ENCODE results near the gene GNE.
"Not testable (repeated sequence)": the region's sequence is repeated elsewhere in the genome, so short reads cannot be mapped to it uniquely, and the experiment has no call there.

The GNE gene

GRCh38 chr9:36273354-36273753 is 15.1 kb upstream of the GNE start:
- DNase-seq (ENCODE audit: low read depth in 3 of 3) = not testable (repeated sequence)

DNA sequence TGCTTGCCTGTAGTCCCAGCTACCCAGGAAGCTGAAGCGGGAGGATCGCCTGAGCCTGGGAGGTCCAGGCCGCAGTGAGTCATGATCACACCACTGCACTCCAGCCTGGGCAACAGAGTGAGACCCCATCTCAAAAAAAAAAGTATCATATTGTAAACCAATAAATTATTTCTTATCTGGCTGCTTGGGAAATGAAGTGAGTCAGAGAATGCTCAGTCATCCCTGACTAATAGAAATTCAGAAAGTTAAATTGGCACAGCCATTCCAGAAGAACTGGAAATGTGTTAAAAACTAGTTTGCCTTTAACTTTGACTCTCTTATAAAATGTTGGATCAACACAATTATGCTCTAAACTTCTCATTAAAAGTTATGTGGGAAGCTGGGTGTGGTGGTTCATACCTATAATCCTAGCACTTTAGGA is 9.8 kb upstream of the GNE start:
- no peak for DNase-seq (ENCODE audit: low read depth in 3 of 3)

GRCh38 chr9:36264896-36265295 is 6.6 kb upstream of the GNE start:
- DNase-seq (ENCODE audit: low read depth in 3 of 3) = no peak

DNA sequence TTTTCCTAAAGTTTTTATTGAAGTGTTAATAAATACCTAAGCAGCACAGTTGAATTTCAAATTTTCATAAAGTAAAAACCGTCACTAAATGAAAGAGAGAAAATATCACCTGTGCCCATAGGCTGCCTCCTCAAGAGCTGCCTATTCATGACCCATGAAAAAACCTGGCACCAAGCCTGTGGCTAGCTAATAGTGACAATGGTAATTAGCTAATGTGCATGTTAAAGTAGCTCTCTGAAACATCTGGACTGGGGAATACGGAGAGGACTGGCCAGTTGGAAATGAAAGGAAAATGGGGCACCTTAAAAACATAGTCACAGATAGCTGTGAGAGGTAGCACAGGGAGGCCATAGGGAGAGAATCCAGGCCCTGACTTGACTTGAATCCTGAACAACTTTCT is 5.4 kb upstream of the GNE start:
- no peak for DNase-seq (ENCODE audit: low read depth in 3 of 3)

GRCh38 chr9:36258996-36259533 is 817 bp upstream of the GNE start:
- no peak for DNase-seq (ENCODE audit: low read depth in 3 of 3)

GRCh38 chr9:36251428-36251827 is 6.8 kb downstream of the GNE start:
- no peak for DNase-seq (ENCODE audit: low read depth in 3 of 3)

DNA sequence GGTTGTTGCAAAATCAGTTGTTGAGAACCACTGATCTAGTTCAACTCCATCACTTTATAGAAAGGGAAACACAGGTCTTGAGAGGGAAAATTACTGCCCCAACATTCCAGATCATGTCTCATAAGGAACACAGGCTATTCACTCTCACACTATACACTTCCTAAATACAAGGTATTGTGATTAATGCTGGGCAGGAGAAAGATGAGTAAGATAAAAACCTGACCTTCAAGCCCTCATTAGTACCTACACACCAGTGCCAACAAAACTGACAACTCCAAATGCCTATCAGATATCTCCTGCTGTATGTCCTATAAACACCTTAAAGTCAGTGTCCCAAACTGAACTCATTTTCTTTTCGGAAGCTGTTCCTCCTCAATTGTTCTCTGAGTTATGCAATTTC is 8.2 kb downstream of the GNE start:
- DNase-seq (ENCODE audit: low read depth in 3 of 3) = no peak

DNA sequence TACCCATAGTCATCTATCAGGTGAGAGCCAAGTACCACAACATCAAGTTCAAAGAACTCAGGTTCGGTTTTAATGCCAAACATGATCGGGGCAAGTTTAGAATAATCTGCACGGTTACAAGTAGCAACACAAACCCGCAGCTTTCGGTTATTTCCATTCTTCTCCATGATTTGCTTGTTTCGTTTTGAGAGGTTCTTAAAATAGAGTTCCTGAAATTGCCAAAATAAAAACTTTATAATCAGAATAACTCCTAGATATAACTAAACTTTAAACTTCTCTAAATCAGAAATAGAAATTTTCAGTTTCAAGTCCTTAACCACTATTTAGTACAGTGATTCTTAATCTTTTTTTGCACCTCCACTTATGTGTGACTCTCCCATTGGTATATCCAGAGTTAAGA is 9.1 kb downstream of the GNE start:
- no peak for DNase-seq (ENCODE audit: low read depth in 3 of 3)

- not testable (repeated sequence) for DNase-seq (ENCODE audit: low read depth in 3 of 3)
These were observed 10.2 kb downstream of the GNE start for GRCh38 chr9:36248061-36248460.

DNA sequence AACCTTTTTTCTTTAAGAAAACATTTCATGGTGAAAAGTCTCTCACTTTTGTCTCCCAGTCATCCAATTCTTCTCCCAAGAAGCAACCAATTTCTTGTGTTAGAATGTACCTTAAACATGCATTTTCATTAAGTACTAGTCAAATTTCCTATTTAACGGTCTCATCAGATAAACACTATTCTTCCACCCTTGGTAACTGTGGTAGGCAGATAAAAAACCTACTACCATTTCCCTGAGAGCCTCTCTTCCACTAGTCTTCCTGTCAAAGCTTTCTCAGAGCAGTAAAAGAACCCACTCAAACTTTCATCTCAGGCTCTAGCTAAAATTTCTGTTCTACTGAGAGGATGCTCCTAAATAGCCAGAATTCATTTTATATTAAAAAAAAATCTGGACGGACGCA is 10.9 kb downstream of the GNE start:
- DNase-seq (ENCODE audit: low read depth in 3 of 3) = no peak

DNA sequence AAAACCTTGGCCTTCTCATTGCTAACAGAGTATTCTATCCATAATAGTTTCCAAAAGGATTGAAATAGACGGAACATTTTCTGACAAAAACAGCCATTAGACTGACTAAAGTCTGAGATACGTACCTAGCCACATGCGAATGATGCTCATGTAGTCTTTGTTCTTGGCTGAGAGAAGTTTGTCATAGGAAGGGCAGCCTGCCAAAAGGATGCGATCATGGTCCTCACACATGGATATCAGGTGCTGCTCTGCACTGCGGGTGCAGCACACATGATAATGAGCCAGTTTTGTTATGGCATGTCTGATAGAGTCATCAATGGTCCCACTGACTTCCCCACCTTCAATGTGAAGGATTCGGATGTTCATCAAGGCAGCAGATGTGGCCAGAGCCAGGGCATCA is 12.3 kb downstream of the GNE start:
- DNase-seq (ENCODE audit: low read depth in 3 of 3) = no peak

DNA sequence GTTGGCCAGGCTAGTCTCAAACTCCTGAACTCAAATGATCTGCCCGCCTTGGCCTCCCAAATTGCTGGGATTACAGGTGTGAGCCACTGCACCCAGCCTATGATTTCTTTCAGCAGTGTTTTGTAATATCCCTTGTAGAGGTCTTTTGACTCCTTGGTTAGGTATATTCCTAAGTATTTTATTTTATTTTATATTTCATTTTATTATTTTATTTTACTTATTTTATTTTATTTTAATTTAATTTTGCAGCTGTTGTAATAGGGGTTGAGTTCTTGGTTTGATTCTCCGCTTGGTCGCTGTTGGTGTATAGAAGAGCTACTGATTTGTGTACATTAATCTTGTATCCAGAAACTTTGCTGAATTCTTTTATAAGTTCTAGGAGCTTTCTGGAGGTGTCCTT is 18.6 kb downstream of the GNE start:
- not testable (repeated sequence) for DNase-seq (ENCODE audit: low read depth in 3 of 3)

- not testable (repeated sequence) for DNase-seq (ENCODE audit: low read depth in 3 of 3)
These were observed 19.0 kb downstream of the GNE start for GRCh38 chr9:36239205-36239604.

- DNase-seq (ENCODE audit: low read depth in 3 of 3) = no peak
These were observed 21.0 kb downstream of the GNE start for GRCh38 chr9:36237230-36237629.

DNA sequence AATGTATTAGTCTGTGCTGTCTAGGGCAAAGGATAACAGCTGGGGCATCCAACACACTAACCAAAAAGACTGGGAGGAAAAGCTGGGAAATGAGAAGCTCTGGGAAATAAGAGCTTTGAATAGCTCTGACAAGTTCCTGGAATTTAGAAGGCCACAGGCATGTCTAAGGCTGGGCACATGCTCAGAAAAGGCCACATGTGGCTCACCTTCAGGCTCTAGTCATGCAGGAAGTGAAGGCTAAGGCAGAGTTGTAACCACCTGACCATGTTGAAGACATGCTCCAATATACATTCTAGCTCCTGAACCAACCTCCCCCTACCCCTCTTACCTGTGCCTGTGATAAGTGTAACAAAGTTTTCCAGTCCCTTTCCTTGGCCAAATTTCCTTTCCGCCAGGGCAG is 35.8 kb downstream of the GNE start:
- no peak for DNase-seq (ENCODE audit: low read depth in 3 of 3)

GRCh38 chr9:36221667-36222066 is 36.6 kb downstream of the GNE start:
- no peak for DNase-seq (ENCODE audit: low read depth in 3 of 3)

GRCh38 chr9:36218411-36218901 is 39.8 kb downstream of the GNE start:
- no peak for DNase-seq (ENCODE audit: low read depth in 3 of 3)

GRCh38 chr9:36218011-36218410 is 40.2 kb downstream of the GNE start:
- DNase-seq (ENCODE audit: low read depth in 3 of 3) = no peak

- no peak for DNase-seq (ENCODE audit: low read depth in 3 of 3)
These were observed 40.8 kb downstream of the GNE start for GRCh38 chr9:36217256-36217968.

- no peak for DNase-seq (ENCODE audit: low read depth in 3 of 3)
These were observed 43.7 kb downstream of the GNE start for GRCh38 chr9:36214571-36214970.

DNA sequence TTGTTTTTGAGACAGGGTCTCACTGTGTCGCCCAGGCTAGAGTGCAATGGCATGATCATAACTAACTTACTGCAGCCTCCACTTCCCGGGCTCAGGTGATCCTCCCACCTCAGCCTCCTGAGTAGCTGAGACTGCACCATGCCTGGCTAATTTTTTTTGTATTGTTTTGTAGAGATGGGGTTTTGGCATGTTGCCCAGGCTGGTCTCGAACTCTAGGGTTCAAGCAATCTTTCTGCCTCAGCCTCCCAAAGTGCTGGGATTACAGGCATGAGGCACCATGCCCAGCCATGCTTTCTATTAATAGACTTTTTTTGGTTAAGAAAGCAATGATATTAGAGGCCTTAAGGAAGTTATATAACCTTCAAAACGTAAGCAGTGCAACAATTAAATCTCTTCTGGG is 44.3 kb downstream of the GNE start:
- no peak for DNase-seq (ENCODE audit: low read depth in 3 of 3)

DNA sequence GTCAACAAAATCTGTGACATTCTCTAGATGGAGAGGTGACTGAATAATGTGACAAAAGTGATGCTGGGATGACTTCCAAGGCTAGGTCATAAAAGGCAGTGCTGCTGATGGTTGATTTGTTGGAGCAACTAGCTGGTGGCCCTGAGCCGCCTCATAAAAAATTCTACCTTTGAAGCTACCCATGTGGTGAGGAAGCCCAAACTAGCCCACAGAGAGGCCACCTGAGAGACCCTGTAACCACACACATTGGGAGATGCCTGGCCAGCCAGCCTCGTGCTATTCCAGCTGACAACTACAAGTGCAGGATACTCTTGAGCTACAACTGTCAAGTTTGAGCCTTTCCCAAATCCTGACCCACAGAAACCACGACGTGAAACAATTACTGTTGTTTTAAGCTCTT is 44.9 kb downstream of the GNE start:
- no peak for DNase-seq (ENCODE audit: low read depth in 3 of 3)

GRCh38 chr9:36211510-36211909 is 46.7 kb downstream of the GNE start:
- DNase-seq (ENCODE audit: low read depth in 3 of 3) = no peak

DNA sequence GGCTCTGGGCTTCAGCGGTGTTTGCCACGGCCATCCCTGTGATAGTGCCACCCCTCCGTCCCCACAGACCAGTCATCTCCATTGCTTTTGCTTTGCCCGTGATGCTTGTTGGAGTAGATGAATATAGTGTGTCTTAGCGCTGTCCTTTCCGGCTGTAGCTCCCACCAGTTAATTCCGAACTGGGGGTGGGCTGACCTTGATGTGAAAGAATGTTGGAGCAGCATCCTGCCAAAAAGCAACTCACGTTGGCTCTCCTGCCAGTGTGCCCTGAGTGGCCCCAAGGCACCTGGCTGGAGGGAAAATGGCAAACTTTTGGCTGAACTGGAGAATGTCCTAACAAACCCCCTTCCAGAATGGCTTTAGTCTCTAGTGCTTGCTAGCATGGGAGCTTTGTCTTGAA is 47.5 kb downstream of the GNE start:
- DNase-seq (ENCODE audit: low read depth in 3 of 3) = no peak

Measured in stimulated activated CD4-positive, alpha-beta T cell treated with anti-CD3 and anti-CD28 coated beads, TNF-alpha, amount 100 ng/mL, for 48 hours (primary cell).